ENCODE results near the gene CHMP4B.

DNA sequence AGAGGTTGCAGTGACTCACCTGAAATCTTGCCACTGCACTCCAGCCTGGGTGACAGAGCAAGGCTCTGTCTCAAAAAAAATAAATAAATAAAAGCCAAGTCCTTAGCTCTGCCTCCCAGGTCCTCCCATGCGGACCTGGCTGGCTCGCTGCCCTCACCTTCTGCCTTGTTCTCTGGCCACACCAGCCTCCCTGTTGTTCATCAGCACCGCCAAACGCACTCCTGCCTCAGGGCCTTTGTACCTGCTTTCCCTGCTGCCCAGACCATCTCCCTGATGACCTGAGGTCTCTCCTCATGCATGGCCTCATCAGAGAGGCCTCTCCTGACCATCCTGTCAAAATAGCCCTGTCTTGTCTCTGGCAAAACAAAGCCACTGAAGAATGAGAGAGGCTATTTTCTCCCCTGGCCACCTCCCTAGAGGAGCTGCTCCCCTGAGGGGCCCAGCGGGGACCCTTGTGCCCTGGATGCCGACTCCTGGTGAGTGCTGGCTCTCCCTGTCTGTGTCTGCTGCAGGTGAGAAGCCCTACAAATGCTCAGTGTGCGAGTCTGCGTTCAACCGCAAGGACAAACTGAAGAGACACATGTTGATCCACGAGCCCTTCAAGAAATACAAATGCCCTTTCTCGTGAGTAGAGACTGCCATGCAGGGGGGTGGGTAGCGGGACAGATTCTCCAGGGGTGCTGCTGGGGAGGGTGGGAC is 22.6 kb upstream of the CHMP4B start:
- no peak for TF ChIP-seq CTCF (IDR thresholded peaks at IDR 0.05)
- TF ChIP-seq POLR2A (IDR thresholded peaks at IDR 0.05): no peak
- no peak for TF ChIP-seq POLR2AphosphoS5 (IDR thresholded peaks at IDR 0.05)
- no peak for TF ChIP-seq EP300 (IDR thresholded peaks at IDR 0.05)

All from sigmoid colon (tissue), 4 donors.